Measurements from ENCODE around the gene FAM118B. TPM values are rescaled to one million over a fixed set of nuclear protein-coding genes. Genes with fewer than 3 reads are reported as not detected.

Gene FAM118B
- polyA plus RNA-seq, 2 donors: 2.8 to 7.0 TPM

DNA sequence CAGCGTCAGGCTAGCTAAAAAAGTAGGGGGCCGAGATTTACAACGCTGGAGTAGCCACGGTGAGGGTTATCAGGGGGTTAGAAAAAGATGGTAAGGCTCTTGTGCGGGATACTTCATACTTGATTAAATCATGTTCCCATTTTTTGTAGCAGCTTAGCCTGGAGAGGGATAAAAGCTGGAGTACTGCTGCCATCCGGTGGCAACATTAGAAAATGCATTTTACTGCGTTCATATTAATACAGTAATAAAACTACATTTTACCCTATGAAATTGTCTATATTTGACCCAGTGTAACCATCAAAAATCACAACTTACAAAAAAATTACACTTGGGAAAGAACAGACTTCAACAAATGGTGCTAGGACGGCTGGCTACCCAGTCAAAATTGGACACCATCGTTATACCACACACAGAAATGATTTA, 17.4 kb upstream of the FAM118B start:
- Histone ChIP-seq H3K4me1 (ENCODE audit: control insufficient read depth in 2 of 2, insufficient read depth in 2 of 2, low read length in 1 of 2) (peaks cover 0 to 3% of the 10 kb centered on the region in 2 donors), H3K4me3 (ENCODE audit: low read depth in 1 of 2, low read length in 2 of 2) (no peak overlapping the region), H3K36me3 (ENCODE audit: control insufficient read depth in 2 of 2, insufficient read depth in 2 of 2, low read length in 1 of 2) (peaks cover 14 to 39% of the 10 kb centered on the region in 2 donors), H3K27me3 (ENCODE audit: control insufficient read depth in 1 of 2, insufficient read depth in 2 of 2, low read length in 2 of 2) (no peaks in the 10 kb centered on the region), H3K9me3 (ENCODE audit: control insufficient read depth in 2 of 2, insufficient read depth in 1 of 2, low read depth in 1 of 2, low read length in 1 of 2) (peaks cover 0 to 3% of the 10 kb centered on the region in 2 donors), H3K27ac (ENCODE audit: low read depth in 2 of 2, low read length in 1 of 2) (no peak overlapping the region)
- WGBS, 2 donors: 39 to 47% methylated on average over 9 of the region's 9 CpGs

DNA sequence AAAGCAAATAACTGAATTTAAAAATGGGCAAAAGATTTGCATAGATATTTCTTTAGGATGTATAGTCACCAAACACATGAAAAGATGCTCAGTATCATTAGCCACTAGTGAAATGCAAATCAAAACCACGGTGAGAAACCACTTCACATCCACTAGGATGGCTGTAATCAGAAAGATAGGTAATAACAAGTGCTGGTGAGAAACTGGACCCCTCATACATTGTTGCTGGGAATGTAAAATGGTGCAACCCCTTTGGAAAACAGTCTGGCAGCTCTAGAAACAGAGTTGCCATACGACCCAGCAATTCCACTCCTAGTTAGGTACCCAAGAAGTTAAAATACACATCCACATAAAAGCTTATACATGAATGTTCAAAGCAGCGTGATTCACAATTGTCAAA, 16.5 kb upstream of the FAM118B start:
- Histone ChIP-seq H3K27me3 (ENCODE audit: control insufficient read depth in 1 of 2, insufficient read depth in 2 of 2, low read length in 2 of 2) (no peaks in the 10 kb centered on the region), H3K36me3 (ENCODE audit: control insufficient read depth in 2 of 2, insufficient read depth in 2 of 2, low read length in 1 of 2) (peaks cover 17 to 38% of the 10 kb centered on the region in 2 donors), H3K4me1 (ENCODE audit: control insufficient read depth in 2 of 2, insufficient read depth in 2 of 2, low read length in 1 of 2) (peaks cover 0 to 3% of the 10 kb centered on the region in 2 donors)

DNA sequence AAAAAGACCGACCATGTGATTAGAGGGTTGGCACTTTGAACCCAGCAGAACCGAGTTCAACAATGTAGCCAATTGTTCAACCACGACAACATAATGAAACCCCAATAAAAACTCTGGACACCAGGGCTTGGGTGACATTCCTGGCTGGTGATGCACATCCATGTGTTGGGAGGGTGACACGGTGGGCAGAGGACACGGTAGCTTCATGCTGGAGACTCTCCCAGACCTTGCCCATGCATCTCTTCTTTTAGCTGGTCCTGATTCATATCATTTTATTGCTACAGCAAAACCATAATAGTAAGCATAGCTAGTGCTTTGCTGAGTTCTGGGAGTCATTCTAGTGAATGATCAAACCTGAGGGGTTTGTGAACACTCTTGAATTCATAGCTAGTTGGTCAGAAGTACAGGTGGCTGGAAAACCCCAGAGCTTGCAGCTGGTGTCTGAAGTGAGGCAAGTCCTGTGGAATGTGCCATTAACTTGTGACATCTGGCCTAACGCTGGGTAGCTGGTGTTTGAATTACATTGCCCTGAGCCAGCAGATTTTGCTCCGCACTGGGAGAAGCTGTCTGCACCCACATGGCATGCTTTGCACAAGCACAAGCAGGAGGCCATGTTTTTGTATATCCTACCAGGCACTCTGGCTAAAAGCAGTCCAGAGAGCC, 14.2 kb upstream of the FAM118B start:
- H3K9me3 ChIP-seq (ENCODE audit: control insufficient read depth in 2 of 2, insufficient read depth in 1 of 2, low read depth in 1 of 2, low read length in 1 of 2): peaks cover 0 to 3% of the 10 kb centered on the region in 2 donors
- no peaks in the 10 kb centered on the region for H3K4me1 ChIP-seq (ENCODE audit: control insufficient read depth in 2 of 2, insufficient read depth in 2 of 2, low read length in 1 of 2)
- peaks cover 22 to 41% of the 10 kb centered on the region in 2 donors for H3K36me3 ChIP-seq (ENCODE audit: control insufficient read depth in 2 of 2, insufficient read depth in 2 of 2, low read length in 1 of 2)
- H3K27me3 ChIP-seq (ENCODE audit: control insufficient read depth in 1 of 2, insufficient read depth in 2 of 2, low read length in 2 of 2): no peaks in the 10 kb centered on the region
- no peak overlapping the region for H3K27ac ChIP-seq (ENCODE audit: low read depth in 2 of 2, low read length in 1 of 2)
- WGBS, 2 donors: 87 to 91% methylated on average over 7 of the region's 7 CpGs
- H3K4me3 ChIP-seq (ENCODE audit: low read depth in 1 of 2, low read length in 2 of 2): no peak overlapping the region

More for the DNA sequence above, 16.5 kb upstream of the FAM118B start:
- 78 to 95% methylated on average over 3 of the region's 3 CpGs for WGBS, 2 donors
- Histone ChIP-seq H3K27ac (ENCODE audit: low read depth in 2 of 2, low read length in 1 of 2) (no peak overlapping the region), H3K4me3 (ENCODE audit: low read depth in 1 of 2, low read length in 2 of 2) (no peak overlapping the region), H3K9me3 (ENCODE audit: control insufficient read depth in 2 of 2, insufficient read depth in 1 of 2, low read depth in 1 of 2, low read length in 1 of 2) (peaks cover 0 to 3% of the 10 kb centered on the region in 2 donors)

DNA sequence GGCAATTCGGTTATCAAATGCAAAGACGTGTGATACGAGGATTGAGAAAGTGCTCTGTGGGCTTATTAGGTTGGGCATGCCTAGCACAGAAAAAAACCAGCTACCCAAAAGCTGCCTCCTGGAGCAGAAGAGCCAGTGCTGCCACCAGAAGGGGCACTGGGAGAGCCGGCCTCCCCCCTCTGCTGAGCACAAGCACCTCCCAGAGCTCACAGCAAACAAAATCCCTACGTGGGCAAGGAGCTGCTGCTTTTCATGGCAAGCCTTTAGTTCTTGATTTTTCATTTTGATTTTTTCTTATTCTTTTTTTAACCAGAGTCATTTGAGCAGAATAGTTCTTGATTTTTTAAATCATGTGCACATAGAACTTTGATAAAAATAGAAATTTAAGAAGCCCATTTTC, 12.9 kb upstream of the FAM118B start:
- WGBS, 2 donors: 96 to 97% methylated on average over 5 of the region's 5 CpGs
- Histone ChIP-seq H3K36me3 (ENCODE audit: control insufficient read depth in 2 of 2, insufficient read depth in 2 of 2, low read length in 1 of 2) (peaks cover 32 to 38% of the 10 kb centered on the region in 2 donors), H3K27ac (ENCODE audit: low read depth in 2 of 2, low read length in 1 of 2) (no peak overlapping the region), H3K4me1 (ENCODE audit: control insufficient read depth in 2 of 2, insufficient read depth in 2 of 2, low read length in 1 of 2) (no peaks in the 10 kb centered on the region), H3K9me3 (ENCODE audit: control insufficient read depth in 2 of 2, insufficient read depth in 1 of 2, low read depth in 1 of 2, low read length in 1 of 2) (peaks cover 0 to 3% of the 10 kb centered on the region in 2 donors), H3K27me3 (ENCODE audit: control insufficient read depth in 1 of 2, insufficient read depth in 2 of 2, low read length in 2 of 2) (no peaks in the 10 kb centered on the region), H3K4me3 (ENCODE audit: low read depth in 1 of 2, low read length in 2 of 2) (no peak overlapping the region)

DNA sequence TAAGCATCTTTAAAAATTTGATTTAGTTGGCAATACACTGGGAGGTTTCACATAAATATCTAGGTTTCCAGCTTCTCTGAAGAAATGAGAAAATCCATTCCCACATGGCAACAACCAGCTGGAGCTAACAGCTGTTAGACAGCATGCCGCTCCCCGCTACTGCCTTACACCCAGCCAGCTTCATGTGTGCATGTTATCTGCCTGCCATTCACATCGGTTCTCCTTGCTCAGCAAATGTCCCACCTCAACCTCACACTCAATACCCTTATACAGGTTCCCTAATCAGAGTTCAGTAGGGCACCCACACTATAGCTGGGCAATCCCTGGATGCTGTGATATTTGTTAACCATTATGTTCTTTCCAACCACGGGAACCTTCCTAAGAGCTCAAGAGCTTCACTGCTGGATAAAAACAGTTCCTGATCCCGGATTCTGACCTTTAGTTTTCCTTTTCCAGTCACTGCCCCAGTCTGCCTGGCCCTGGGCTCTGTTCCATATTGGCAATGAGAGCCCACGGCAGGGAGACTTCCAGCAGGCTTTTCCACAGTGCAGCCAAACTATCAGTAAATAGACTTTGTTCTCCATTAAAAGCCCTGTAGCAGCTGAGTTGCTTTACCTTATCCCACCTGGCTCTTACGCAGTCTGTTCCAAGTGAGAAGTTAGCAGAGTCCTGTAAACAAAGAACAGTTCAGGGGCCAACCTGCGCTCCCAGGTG, 8.8 kb upstream of the FAM118B start:
- Histone ChIP-seq H3K27me3 (ENCODE audit: control insufficient read depth in 1 of 2, insufficient read depth in 2 of 2, low read length in 2 of 2) (no peaks in the 10 kb centered on the region), H3K9me3 (ENCODE audit: control insufficient read depth in 2 of 2, insufficient read depth in 1 of 2, low read depth in 1 of 2, low read length in 1 of 2) (no peaks in the 10 kb centered on the region), H3K27ac (ENCODE audit: low read depth in 2 of 2, low read length in 1 of 2) (no peak overlapping the region), H3K4me3 (ENCODE audit: low read depth in 1 of 2, low read length in 2 of 2) (no peak overlapping the region), H3K4me1 (ENCODE audit: control insufficient read depth in 2 of 2, insufficient read depth in 2 of 2, low read length in 1 of 2) (no peaks in the 10 kb centered on the region), H3K36me3 (ENCODE audit: control insufficient read depth in 2 of 2, insufficient read depth in 2 of 2, low read length in 1 of 2) (peaks cover 32 to 34% of the 10 kb centered on the region in 2 donors)
- 74 to 79% methylated on average over 8 of the region's 8 CpGs for WGBS, 2 donors

DNA sequence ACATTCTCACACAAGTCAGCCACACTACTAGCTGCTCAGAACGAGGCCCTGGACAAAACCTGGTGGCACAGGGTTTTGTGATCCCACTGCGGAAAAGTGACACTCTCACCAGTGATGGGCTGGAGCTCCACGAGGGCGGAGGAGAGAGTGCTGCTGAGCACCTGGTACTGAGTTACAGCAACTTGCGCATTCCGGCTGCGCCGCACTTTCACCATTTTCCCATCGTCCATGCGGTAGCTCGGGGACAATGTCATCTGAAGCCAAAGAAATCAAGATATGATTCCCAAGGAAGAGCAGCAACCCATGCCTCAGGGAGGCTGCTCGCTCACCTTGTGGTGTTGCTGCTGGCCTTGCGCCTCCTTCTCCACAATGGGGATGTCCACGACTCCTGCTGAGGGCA, 6.2 kb upstream of the FAM118B start:
- H3K9me3 ChIP-seq (ENCODE audit: control insufficient read depth in 2 of 2, insufficient read depth in 1 of 2, low read depth in 1 of 2, low read length in 1 of 2): no peaks in the 10 kb centered on the region
- no peak overlapping the region for H3K4me3 ChIP-seq (ENCODE audit: low read depth in 1 of 2, low read length in 2 of 2)
- no peaks in the 10 kb centered on the region for H3K4me1 ChIP-seq (ENCODE audit: control insufficient read depth in 2 of 2, insufficient read depth in 2 of 2, low read length in 1 of 2)
- WGBS, 2 donors: 96 to 97% methylated on average over 14 of the region's 14 CpGs
- peaks cover 21 to 23% of the 10 kb centered on the region in 2 donors for H3K36me3 ChIP-seq (ENCODE audit: control insufficient read depth in 2 of 2, insufficient read depth in 2 of 2, low read length in 1 of 2)
- no peak overlapping the region for H3K27ac ChIP-seq (ENCODE audit: low read depth in 2 of 2, low read length in 1 of 2)
- no peaks in the 10 kb centered on the region for H3K27me3 ChIP-seq (ENCODE audit: control insufficient read depth in 1 of 2, insufficient read depth in 2 of 2, low read length in 2 of 2)

DNA sequence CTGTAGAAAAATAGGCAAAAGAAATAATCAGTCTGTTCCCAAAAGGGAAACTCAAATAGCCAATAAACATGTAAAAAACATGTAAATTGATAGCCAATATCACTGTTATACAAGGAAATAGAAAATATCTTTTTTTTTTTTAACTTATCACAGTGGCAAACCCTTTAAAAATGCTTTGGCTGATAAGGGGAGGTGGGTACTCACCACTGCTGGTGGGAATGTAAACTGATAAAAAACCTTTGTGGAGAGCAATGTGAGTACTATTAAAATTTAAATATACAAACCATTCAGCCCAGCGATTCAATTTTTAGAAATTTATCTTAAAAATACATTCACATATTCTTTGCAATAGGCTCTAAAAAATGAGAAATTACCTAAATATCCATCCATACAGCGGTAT, 3.7 kb upstream of the FAM118B start:
- H3K4me3 ChIP-seq (ENCODE audit: low read depth in 1 of 2, low read length in 2 of 2): no peak overlapping the region
- 96% methylated on average over 2 of the region's 2 CpGs for WGBS, 2 donors
- H3K9me3 ChIP-seq (ENCODE audit: control insufficient read depth in 2 of 2, insufficient read depth in 1 of 2, low read depth in 1 of 2, low read length in 1 of 2): no peaks in the 10 kb centered on the region
- peaks cover 11 to 15% of the 10 kb centered on the region in 2 donors for H3K36me3 ChIP-seq (ENCODE audit: control insufficient read depth in 2 of 2, insufficient read depth in 2 of 2, low read length in 1 of 2)
- H3K27me3 ChIP-seq (ENCODE audit: control insufficient read depth in 1 of 2, insufficient read depth in 2 of 2, low read length in 2 of 2): no peaks in the 10 kb centered on the region
- H3K27ac ChIP-seq (ENCODE audit: low read depth in 2 of 2, low read length in 1 of 2): no peak overlapping the region
- no peaks in the 10 kb centered on the region for H3K4me1 ChIP-seq (ENCODE audit: control insufficient read depth in 2 of 2, insufficient read depth in 2 of 2, low read length in 1 of 2)

DNA sequence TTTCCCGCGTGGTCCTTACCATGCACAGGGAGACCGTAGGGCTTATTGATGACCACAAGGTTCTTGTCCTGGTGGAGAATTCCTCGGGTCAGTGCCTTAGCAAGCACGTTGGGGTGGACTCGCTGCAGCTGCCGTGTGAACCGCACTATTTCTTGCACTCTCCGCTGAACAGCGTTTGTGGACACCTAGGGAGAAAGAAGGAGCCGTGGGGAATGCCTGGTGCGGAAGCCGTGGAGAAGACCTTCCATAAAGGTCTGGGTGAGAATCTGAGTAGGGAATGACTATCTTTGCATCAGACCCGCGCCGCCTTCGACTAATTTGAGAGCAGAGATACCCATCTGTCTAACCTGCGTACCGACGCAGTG, 729 bp upstream of the FAM118B start:
- no peaks in the 10 kb centered on the region for H3K4me1 ChIP-seq (ENCODE audit: control insufficient read depth in 2 of 2, insufficient read depth in 2 of 2, low read length in 1 of 2)
- no peaks in the 10 kb centered on the region for H3K36me3 ChIP-seq (ENCODE audit: control insufficient read depth in 2 of 2, insufficient read depth in 2 of 2, low read length in 1 of 2)
- 4 to 6% methylated on average over 20 of the region's 20 CpGs for WGBS, 2 donors
- H3K4me3 ChIP-seq (ENCODE audit: low read depth in 1 of 2, low read length in 2 of 2): peak overlapping the region; percentile 82 to 100
- no peaks in the 10 kb centered on the region for H3K27me3 ChIP-seq (ENCODE audit: control insufficient read depth in 1 of 2, insufficient read depth in 2 of 2, low read length in 2 of 2)
- peak overlapping the region in 1 of 2 donors; percentile 86 for H3K27ac ChIP-seq (ENCODE audit: low read depth in 2 of 2, low read length in 1 of 2)
- no peaks in the 10 kb centered on the region for H3K9me3 ChIP-seq (ENCODE audit: control insufficient read depth in 2 of 2, insufficient read depth in 1 of 2, low read depth in 1 of 2, low read length in 1 of 2)

DNA sequence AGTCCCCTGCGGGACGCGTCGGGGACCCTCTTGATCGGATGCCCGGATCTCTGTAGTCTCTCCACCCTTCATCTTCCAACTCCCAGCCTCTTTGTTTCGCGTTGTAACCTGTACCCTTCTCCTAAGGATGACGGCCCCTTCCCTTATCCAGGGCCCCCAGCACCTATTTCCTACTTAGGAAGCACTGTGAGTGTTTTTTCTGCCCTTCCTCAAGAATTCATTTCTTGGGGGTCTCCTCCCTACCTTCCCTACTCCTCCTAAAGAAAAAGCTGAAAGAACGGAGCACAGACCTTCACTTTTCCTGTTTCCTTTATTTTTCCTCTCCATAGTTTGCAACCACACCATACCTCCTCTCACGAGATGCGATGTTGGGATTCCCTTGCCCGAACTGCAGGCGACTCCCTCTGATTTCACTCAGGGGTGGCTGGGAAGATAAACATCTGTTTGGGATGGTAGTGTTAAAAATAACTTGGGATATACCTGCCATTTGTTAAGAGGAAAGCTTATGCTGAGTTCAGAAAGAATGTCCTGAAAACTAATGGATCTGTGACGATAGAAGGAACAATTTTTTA, 593 bp downstream of the FAM118B start:
- Histone ChIP-seq H3K9me3 (ENCODE audit: control insufficient read depth in 2 of 2, insufficient read depth in 1 of 2, low read depth in 1 of 2, low read length in 1 of 2) (no peaks in the 10 kb centered on the region), H3K4me1 (ENCODE audit: control insufficient read depth in 2 of 2, insufficient read depth in 2 of 2, low read length in 1 of 2) (no peaks in the 10 kb centered on the region), H3K4me3 (ENCODE audit: low read depth in 1 of 2, low read length in 2 of 2) (peak overlapping the region; percentile 82 to 100), H3K27me3 (ENCODE audit: control insufficient read depth in 1 of 2, insufficient read depth in 2 of 2, low read length in 2 of 2) (no peaks in the 10 kb centered on the region), H3K27ac (ENCODE audit: low read depth in 2 of 2, low read length in 1 of 2) (peak overlapping the region in 1 of 2 donors; percentile 80), H3K36me3 (ENCODE audit: control insufficient read depth in 2 of 2, insufficient read depth in 2 of 2, low read length in 1 of 2) (no peaks in the 10 kb centered on the region)
- 2 to 3% methylated on average over 15 of the region's 15 CpGs for WGBS, 2 donors

All from esophagus (tissue), 2 donors.